Measurements from ENCODE around the gene EDAR. TPM values are rescaled to one million over a fixed set of nuclear protein-coding genes. Genes with fewer than 3 reads are reported as not detected.
A peak's percentile ranks its signal among the peaks of the same experiment; 100 is the strongest.

The EDAR gene
- total RNA-seq, 6 experiments from 2014 or later = not detected

DNA sequence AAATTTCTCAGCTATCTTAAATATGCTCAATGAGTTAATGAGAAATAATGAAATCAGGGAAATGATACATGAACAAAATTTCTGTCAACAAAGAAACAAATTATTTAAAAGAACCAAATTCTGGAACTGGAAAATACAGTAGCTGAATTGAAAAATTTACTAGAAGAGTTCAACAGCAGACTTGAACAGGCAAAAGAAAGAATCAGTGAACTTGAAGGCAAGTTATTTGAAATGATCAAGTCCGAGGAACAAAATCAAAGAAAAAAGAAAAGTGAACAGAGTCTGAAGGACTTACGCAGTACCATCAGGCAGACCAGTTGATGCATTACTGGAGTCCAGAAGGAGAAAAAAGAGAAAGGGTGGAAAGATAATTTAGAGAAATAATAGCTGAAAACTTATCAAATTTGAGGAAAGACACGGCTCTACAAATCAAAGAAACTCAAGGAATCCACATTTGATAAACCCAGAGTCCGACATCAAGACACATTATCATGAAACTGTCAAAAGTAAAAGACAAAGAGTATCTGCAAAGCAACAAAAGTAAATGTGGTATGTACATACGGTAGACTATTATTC lies 118.9 kb downstream of the EDAR start:
- Mint-ChIP-seq H3K27ac (no peak overlapping the region), H3K4me3 (no peak overlapping the region), H3K9me3 (peaks cover 15% of the 10 kb centered on the region), H3K36me3 (ENCODE audit: low read depth) (peaks cover 40% of the 10 kb centered on the region), H3K27me3 (ENCODE audit: insufficient read depth) (no peaks in the 10 kb centered on the region; the same call in 1 of the 2 replicates), H3K4me1 (ENCODE audit: low read depth) (no peaks in the 10 kb centered on the region)
- no peak for DNase-seq
- TF ChIP-seq, protein P1, sequence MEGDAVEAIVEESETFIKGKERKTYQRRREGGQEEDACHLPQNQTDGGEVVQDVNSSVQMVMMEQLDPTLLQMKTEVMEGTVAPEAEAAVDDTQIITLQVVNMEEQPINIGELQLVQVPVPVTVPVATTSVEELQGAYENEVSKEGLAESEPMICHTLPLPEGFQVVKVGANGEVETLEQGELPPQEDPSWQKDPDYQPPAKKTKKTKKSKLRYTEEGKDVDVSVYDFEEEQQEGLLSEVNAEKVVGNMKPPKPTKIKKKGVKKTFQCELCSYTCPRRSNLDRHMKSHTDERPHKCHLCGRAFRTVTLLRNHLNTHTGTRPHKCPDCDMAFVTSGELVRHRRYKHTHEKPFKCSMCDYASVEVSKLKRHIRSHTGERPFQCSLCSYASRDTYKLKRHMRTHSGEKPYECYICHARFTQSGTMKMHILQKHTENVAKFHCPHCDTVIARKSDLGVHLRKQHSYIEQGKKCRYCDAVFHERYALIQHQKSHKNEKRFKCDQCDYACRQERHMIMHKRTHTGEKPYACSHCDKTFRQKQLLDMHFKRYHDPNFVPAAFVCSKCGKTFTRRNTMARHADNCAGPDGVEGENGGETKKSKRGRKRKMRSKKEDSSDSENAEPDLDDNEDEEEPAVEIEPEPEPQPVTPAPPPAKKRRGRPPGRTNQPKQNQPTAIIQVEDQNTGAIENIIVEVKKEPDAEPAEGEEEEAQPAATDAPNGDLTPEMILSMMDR (IDR thresholded peaks at IDR 0.05) = no peak

DNA sequence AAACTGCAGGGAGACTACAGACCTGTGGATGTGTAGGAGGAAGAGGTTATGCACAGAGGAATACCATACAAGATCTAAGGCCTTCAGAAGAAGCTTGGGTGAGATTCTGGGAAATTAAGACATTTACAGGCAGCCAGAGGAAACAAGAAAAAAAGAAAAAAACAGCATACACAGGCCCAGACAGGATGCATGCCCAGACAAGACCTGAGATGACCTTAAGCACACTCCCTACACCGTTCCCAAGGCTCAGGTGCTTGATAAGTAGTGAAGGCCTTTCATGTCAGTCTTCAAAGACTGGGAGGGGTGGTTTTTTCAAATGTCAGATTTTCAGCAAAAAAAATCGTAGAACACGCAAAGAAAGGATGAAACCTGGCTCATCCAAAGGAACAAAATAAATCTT lies 119.5 kb downstream of the EDAR start:
- Mint-ChIP-seq H3K36me3 (ENCODE audit: low read depth) (peaks cover 40% of the 10 kb centered on the region), H3K27me3 (ENCODE audit: insufficient read depth) (no peaks in the 10 kb centered on the region; the same call in 1 of the 2 replicates), H3K4me1 (ENCODE audit: low read depth) (no peaks in the 10 kb centered on the region), H3K9me3 (peaks cover 15% of the 10 kb centered on the region), H3K27ac (no peak overlapping the region), H3K4me3 (no peak overlapping the region)
- TF ChIP-seq, protein P1 (IDR thresholded peaks at IDR 0.05) = no peak
- no peak for DNase-seq

DNA sequence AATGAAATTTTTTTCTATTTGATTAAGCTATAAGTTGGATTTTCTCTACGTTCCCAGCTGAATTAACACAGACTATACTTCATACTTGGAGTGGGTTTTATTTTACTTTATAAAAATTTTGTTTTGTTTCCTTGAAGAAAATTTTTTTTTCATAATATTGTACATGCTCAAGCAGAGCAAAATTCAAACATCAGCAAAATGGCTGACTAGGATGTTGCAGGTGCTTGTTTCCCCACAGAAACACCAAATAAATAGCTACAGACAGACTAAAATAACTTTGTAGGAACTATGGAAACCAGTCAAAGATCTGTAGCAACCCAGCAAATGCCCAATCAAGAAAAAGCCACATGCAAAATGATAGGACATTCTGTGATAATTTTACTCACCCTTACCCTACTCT lies 120.1 kb downstream of the EDAR start:
- peaks cover 40% of the 10 kb centered on the region for H3K36me3 Mint-ChIP-seq (ENCODE audit: low read depth)
- H3K27me3 Mint-ChIP-seq (ENCODE audit: insufficient read depth) = no peaks in the 10 kb centered on the region; the same call in 1 of the 2 replicates
- TF ChIP-seq, protein P1 (IDR thresholded peaks at IDR 0.05) = no peak
- no peaks in the 10 kb centered on the region for H3K4me1 Mint-ChIP-seq (ENCODE audit: low read depth)
- DNase-seq = no peak
- H3K9me3 Mint-ChIP-seq = peaks cover 15% of the 10 kb centered on the region
- H3K27ac Mint-ChIP-seq = no peak overlapping the region
- H3K4me3 Mint-ChIP-seq = no peak overlapping the region

DNA sequence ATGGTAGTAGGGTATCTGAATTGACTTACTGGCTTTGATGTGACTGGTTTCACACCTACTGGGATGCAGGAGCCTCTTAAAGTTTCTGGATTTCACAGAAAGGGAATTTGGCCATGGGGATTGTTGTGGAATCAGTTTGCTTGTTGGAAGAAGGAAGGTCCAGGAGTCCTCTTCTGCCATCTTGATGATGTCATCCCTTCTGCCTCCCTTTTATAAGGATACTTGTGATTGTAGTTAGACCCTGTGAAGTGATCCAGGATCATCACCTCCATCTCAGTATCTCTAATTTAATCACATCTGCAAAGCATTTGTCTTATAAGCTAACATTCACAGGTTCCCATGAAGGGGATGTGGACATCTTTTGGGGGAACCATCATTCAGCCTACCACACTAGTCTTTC lies 123.0 kb downstream of the EDAR start:
- no peak for DNase-seq
- Mint-ChIP-seq H3K4me1 (ENCODE audit: low read depth) (no peaks in the 10 kb centered on the region), H3K36me3 (ENCODE audit: low read depth) (peaks cover 34% of the 10 kb centered on the region), H3K9me3 (peaks cover 15% of the 10 kb centered on the region), H3K4me3 (no peak overlapping the region), H3K27me3 (ENCODE audit: insufficient read depth) (no peaks in the 10 kb centered on the region; the same call in 1 of the 2 replicates), H3K27ac (no peak overlapping the region)
- TF ChIP-seq, protein P1 (IDR thresholded peaks at IDR 0.05) = no peak

DNA sequence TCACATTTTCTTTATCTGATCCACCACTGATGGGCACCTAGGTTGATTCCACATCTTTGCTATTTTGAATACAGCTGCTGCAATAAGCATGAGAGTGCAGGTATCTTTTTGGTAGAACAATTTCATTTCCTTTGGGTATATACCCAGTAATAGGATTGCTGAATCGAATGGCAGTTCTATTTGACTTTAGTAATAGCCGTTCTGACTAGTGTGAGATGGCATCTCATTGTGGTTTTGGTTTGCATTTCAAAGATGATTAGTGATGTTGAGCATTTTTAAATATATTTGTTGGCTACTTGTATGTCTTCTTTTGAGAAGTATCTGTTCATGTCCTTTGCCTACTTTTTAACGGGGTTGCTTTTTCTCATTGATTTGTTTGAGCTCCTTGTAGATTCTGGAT lies 130.1 kb downstream of the EDAR start:
- TF ChIP-seq, protein P1 (IDR thresholded peaks at IDR 0.05) = no peak
- no peak overlapping the region for H3K27ac Mint-ChIP-seq

More for the DNA sequence above, 130.1 kb downstream of the EDAR start:
- peaks cover 10% of the 10 kb centered on the region; the same call in 1 of the 2 replicates for H3K36me3 Mint-ChIP-seq (ENCODE audit: low read depth)
- no peaks in the 10 kb centered on the region; the same call in 1 of the 2 replicates for H3K27me3 Mint-ChIP-seq (ENCODE audit: insufficient read depth)
- H3K4me3 Mint-ChIP-seq = no peak overlapping the region
- DNase-seq = peak; percentile 32
- H3K9me3 Mint-ChIP-seq = no peaks in the 10 kb centered on the region
- H3K4me1 Mint-ChIP-seq (ENCODE audit: low read depth) = peaks cover 11% of the 10 kb centered on the region
